ENCODE results near the gene ATP8B4. TPM values are rescaled to one million over a fixed set of nuclear protein-coding genes. Genes with fewer than 3 reads are reported as not detected.

Gene ATP8B4
- total RNA-seq, 1 donor from 2014 or later, result not detected

DNA sequence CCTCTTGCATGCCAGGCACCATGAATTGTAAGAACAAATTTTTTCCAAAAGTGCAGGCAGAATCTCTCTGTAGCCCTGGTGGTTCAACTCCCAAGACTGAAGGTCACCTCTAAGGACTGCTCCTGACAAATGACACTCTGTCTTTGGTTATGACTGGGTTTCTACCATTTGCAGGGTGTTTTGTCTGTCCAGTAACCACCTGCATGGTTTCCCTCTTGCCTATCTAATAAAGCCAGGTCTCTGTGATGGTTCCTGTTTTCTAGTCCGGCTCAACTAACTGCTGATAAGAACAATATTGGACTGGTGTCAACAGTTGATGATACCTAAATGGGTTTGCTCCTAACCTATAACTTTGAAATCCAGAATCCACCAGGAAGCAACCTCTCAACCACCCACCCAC, 43.7 kb downstream of the ATP8B4 start:
- TF ChIP-seq, protein P1, sequence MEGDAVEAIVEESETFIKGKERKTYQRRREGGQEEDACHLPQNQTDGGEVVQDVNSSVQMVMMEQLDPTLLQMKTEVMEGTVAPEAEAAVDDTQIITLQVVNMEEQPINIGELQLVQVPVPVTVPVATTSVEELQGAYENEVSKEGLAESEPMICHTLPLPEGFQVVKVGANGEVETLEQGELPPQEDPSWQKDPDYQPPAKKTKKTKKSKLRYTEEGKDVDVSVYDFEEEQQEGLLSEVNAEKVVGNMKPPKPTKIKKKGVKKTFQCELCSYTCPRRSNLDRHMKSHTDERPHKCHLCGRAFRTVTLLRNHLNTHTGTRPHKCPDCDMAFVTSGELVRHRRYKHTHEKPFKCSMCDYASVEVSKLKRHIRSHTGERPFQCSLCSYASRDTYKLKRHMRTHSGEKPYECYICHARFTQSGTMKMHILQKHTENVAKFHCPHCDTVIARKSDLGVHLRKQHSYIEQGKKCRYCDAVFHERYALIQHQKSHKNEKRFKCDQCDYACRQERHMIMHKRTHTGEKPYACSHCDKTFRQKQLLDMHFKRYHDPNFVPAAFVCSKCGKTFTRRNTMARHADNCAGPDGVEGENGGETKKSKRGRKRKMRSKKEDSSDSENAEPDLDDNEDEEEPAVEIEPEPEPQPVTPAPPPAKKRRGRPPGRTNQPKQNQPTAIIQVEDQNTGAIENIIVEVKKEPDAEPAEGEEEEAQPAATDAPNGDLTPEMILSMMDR (conservative IDR thresholded peaks at IDR 0.05), result no peak
- Mint-ChIP-seq H3K4me1 (peaks cover 9% of the 10 kb centered on the region), H3K27ac (ENCODE audit: unreplicated experiment) (no peak overlapping the region), H3K36me3 (ENCODE audit: low read depth) (no peaks in the 10 kb centered on the region), H3K27me3 (ENCODE audit: low read depth) (peaks cover 3% of the 10 kb centered on the region), H3K9me3 (no peaks in the 10 kb centered on the region), H3K4me3 (no peak overlapping the region)
- no peak for DNase-seq (ENCODE audit: low read depth, low spot score)

- Mint-ChIP-seq H3K9me3 (no peaks in the 10 kb centered on the region), H3K4me1 (peaks cover 3% of the 10 kb centered on the region), H3K27me3 (ENCODE audit: low read depth) (peaks cover 3% of the 10 kb centered on the region), H3K36me3 (ENCODE audit: low read depth) (no peaks in the 10 kb centered on the region), H3K4me3 (no peak overlapping the region), H3K27ac (ENCODE audit: unreplicated experiment) (no peak overlapping the region)
- no peak for DNase-seq (ENCODE audit: low read depth, low spot score)
- TF ChIP-seq, protein P1 (conservative IDR thresholded peaks at IDR 0.05), result no peak
Measured at GRCh38 chr15:50071551-50072258, 47.3 kb downstream of the ATP8B4 start.

GRCh38 chr15:50068016-50068415, 51.0 kb downstream of the ATP8B4 start:
- Mint-ChIP-seq H3K4me3 (no peak overlapping the region), H3K27ac (ENCODE audit: unreplicated experiment) (no peak overlapping the region), H3K9me3 (no peaks in the 10 kb centered on the region), H3K27me3 (ENCODE audit: low read depth) (no peaks in the 10 kb centered on the region), H3K36me3 (ENCODE audit: low read depth) (no peaks in the 10 kb centered on the region), H3K4me1 (peaks cover 3% of the 10 kb centered on the region)
- TF ChIP-seq, protein P1 (conservative IDR thresholded peaks at IDR 0.05), result no peak
- no peak for DNase-seq (ENCODE audit: low read depth, low spot score)

DNA sequence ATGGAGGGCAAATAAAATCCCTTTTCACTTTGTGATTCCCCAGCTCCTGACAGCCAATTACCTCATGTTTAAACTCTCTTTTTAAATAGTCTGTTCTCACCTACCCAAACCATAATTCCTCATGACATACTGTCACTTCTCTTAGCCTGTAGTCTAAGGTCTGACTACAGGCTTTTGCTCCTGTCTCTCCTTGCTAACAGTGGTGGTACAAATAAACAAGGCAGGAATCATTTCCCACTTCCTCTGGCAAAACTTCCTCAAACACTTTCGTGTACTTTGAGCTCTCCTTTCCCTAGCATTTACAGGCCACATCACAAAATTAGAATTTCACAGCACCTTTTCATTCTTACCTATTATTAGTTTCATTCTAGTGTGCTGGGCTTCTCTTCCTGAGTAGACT, 51.8 kb downstream of the ATP8B4 start:
- DNase-seq (ENCODE audit: low read depth, low spot score), result no peak
- Mint-ChIP-seq H3K27ac (ENCODE audit: unreplicated experiment) (no peak overlapping the region), H3K4me1 (peaks cover 3% of the 10 kb centered on the region), H3K27me3 (ENCODE audit: low read depth) (no peaks in the 10 kb centered on the region), H3K9me3 (no peaks in the 10 kb centered on the region), H3K4me3 (no peak overlapping the region), H3K36me3 (ENCODE audit: low read depth) (no peaks in the 10 kb centered on the region)
- TF ChIP-seq, protein P1 (conservative IDR thresholded peaks at IDR 0.05), result no peak

DNA sequence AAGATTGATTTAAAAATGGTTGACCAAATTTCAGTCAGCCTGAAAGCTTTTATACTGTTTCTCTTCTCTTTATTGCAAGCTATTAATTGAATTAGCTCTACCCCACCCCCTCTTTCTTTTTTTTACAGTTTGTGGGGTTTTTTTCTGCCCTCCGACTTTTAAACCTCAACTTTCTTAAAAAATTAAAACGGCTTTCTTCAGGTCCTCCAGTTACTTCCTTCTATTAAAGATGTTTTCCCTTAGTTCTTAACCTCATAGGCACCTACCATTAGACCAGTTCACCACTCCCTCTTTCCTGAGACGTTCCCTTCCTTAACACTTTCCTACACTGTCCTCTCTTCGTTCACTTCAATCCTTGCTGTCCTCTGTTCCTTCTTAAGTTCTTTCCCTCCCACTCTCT, 52.4 kb downstream of the ATP8B4 start:
- Mint-ChIP-seq H3K4me1 (no peaks in the 10 kb centered on the region), H3K36me3 (ENCODE audit: low read depth) (no peaks in the 10 kb centered on the region), H3K27me3 (ENCODE audit: low read depth) (no peaks in the 10 kb centered on the region), H3K27ac (ENCODE audit: unreplicated experiment) (no peak overlapping the region), H3K9me3 (no peaks in the 10 kb centered on the region), H3K4me3 (no peak overlapping the region)
- no peak for DNase-seq (ENCODE audit: low read depth, low spot score)
- TF ChIP-seq, protein P1 (conservative IDR thresholded peaks at IDR 0.05), result no peak

All from neural crest cell (in vitro differentiated cells).